Glomerular endothelial cell (primary cell): ENCODE data around the gene ELL2. TPM values are rescaled to one million over a fixed set of nuclear protein-coding genes. Genes with fewer than 3 reads are reported as not detected.
"Not testable (repeated sequence)": the region's sequence is repeated elsewhere in the genome, so short reads cannot be mapped to it uniquely, and the experiment has no call there.

ENCODE experiments used
- DNase-seq: peaks from one replicate; pipeline ENCODE4 v3.0.0-alpha.2; 2011; ENCODE audit warnings: low read depth, low spot score; ENCODE audit errors: extremely low read depth
- total RNA-seq: library from RNA; depleted of rRNA; stranded (reverse); fragments of >200 nt; gene quantifications from 2 replicates; pipeline ENCODE4 v1.2.3, GENCODE V29; 2015

Gene ELL2
- total RNA-seq, 1 donor from 2014 or later = 17.9 TPM

- DNase-seq = no peak
Measured at GRCh38 chr5:95864944-95865504, 96.6 kb downstream of the ELL2 start.

DNA sequence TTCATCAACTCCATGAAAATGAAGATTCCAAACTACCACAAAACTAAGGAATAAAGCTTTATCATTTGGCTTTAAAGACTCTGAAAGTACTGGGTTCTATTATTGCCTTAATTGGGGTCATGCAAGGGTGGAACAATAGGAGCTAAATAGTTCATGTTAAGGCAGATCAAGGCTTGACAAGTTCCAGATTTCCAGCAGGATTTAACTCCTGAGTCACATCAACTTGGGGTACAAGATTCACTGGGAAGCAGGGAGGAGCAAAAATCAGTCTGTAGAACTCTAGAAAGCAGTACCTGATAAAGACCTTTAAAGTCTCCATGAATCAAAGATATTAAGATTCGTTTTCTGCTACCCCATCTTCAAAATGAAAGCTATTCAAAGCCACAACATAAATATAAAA, 97.2 kb downstream of the ELL2 start:
- no peak for DNase-seq

DNA sequence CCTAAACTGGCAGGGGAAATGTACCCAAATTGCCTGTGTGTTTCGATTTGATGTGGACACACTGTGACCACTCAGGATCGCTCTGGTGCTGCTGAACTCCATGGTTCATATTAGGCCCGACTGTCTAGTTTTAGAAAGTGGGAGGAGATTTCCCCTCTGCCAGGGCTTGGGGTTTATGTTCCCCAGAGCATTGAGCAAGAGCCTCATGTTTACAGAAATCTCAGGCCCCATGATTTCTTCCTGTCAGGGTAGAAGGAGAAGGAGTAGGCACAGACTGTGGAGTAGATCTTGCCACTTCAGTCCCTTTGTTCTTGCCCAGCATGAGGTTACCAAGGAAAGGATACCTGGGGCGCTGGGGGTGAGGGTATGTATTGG, 98.3 kb downstream of the ELL2 start:
- DNase-seq = no peak

DNA sequence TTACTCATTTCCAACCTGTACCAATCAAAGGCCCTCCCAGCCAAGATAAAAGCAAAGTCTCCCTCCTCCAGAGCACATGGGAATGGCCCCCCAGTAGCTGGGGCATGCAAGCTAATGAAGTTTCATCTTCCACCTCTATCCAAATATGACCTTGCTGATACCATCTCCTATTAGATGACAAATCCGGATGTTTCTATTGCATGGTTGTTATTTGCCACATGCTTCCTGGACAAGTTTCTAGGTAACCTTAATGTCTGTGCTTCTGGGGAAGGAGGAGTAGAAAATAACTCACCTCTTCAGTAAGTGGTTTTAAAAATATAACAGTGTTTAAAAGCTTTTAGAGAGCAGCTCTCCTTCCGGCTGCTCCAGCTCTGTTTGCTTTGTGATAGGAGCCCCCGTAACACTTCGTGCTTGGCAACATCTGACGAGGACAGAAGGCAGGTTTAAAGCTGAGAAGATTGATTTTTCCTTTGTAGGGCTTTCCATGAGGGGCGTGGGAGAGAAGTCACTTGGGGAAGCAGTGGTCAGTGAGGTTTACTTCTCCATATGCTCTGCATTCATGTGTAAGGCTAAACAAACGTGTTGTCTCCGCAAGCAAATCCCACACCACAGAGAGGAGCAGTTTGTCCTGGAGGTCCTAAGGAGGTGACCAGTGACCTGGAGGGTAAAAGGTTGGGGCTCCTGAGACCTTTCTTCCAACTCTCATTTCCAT, 98.8 kb downstream of the ELL2 start:
- no peak for DNase-seq

- no peak for DNase-seq
Measured at GRCh38 chr5:95861864-95862561, 99.6 kb downstream of the ELL2 start.

DNA sequence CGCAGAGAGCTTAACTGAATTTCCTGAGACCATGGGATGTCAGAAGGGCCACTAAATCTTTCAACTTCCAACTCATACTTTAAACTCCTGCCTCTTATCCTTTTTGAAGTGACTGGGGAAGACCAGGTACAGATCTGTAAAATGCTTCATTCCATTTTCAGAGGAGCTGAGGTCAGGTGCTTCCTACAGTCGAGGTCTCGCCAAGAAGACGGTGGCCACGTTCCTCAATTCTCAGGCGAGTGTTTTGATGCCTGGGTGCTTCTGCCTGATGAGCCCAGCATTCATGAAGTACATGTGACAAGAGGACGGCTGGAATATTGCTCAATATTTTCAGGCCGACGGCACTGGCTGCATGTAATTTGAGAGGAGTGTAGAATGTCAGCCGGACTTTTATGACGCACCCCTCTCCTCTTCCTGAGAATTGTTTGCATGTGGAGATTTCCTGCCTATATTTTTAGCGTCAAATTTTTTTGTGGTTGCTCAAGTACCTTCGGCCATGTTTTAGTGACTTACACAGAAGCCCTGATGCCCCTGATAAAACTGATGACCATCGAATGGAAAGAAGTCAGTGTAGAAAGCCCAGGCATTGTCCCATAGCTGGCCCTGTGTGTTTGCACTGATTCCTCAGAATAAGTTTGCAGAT, 100.3 kb downstream of the ELL2 start:
- peak; percentile 89 for DNase-seq

DNA sequence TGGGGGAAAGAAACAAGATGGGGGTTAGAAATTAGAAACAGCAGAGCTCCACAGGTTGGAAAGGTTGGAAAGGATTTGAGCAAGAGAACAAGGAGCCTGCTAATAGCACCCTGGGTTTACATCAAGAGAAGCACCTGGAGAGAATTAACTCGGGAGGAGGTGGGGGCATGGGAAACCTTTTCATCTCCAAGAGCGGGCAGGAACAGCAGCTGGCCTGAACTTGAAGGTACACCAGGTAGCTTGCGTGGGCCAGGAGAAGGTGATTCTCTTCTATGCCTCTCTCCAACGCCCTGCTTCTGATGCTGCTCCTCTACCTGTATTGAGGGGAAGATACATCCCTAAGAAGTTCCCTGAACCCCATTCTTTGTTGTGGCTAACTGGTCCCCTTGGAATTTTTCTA, 102.0 kb downstream of the ELL2 start:
- no peak for DNase-seq

- DNase-seq = peak; percentile 92
Measured at GRCh38 chr5:95858661-95859595, 102.7 kb downstream of the ELL2 start.

DNA sequence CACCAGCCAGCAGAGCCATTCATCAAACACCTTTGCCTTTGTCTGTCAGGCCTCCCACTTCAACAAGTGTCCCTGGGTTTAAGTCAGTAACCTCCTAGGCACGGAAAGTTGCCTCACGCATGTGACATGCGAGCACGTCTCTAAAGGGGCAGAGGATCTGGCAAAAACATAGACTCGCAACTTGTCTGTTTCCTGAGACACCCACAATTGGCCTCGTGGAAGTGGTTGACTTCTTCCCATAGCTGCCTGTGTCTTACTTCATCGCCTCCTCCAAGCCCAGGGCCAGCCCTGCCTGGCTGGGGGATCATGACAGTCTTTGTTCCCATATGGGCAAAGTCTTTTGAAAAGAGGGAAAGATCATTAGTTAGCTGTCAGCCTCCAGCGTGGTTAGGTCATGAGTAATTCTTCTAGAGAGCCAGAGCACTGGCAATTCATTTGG, 103.6 kb downstream of the ELL2 start:
- no peak for DNase-seq

DNA sequence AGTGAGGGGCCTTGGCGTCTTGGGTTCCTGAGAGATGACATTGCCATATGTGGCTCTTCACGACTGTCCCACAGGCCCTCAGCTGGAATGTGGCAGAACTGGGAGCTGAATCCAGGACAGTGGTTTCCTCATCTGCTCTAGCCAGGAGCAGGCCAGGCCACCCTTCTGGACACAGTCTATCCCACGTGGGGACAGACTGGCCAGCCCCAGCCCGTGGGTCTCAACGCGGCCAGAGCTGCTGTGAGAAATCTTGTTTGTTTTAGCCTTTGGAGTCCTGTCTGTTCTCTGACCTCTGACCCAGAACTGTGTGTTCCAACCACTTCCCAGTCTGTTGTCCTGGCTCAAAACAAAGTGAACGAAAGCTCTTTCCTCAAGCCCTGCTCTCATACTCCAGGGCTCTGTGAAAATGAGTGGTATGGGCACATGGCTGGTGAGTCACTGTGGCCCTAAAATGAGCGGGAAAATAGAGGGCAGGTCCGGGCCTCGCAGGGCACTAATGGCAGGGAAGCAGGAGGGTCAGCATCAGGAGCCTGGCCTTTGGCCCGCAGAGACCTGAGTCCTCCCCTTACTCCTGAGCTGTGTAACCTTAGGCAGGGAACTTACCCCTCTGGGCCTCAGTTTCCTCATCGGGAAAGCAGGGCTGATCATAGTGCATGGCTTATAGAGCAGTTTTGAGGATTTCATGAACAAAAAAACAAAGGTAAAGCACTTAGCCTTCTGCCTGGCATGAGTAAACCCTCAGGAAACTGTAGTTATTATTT, 104.3 kb downstream of the ELL2 start:
- peak; percentile 77 for DNase-seq

- DNase-seq = no peak
Measured at GRCh38 chr5:95856501-95856981, 105.1 kb downstream of the ELL2 start.

DNA sequence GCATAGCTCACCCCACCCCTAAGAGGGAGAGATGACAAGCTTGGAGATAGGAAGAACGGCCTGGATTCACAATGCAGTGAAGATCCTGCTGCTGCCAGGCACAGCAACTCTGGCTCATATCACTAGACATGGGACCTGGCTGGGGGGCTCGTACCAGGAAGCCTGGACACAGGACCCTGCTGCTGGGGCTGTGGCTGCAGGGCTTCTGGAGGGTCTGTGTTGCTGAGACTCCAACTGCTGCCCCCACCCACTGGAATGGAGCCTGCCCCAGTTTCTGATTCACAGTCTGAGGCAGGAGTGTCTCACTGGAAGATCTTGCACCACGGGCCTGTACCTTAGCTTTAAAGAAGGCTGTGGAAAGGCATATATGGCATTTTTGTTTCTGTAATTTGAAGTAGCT, 108.2 kb downstream of the ELL2 start:
- no peak for DNase-seq

GRCh38 chr5:95852567-95852966, 109.1 kb downstream of the ELL2 start:
- no peak for DNase-seq

- not testable (repeated sequence) for DNase-seq
Measured at GRCh38 chr5:95851141-95851540, 110.5 kb downstream of the ELL2 start.

GRCh38 chr5:95850391-95850894, 111.2 kb downstream of the ELL2 start:
- no peak for DNase-seq

- DNase-seq = no peak
Measured at GRCh38 chr5:95848701-95849100, 113.0 kb downstream of the ELL2 start.

- no peak for DNase-seq
Measured at GRCh38 chr5:95847261-95847592, 114.4 kb downstream of the ELL2 start.

- no peak for DNase-seq
Measured at GRCh38 chr5:95846554-95847260, 114.9 kb downstream of the ELL2 start.

GRCh38 chr5:95845391-95845790, 116.3 kb downstream of the ELL2 start:
- no peak for DNase-seq
